KMS-11 (cell line): ENCODE measurements around the gene LSM3.
"Not testable (repeated sequence)": the region's sequence is repeated elsewhere in the genome, so short reads cannot be mapped to it uniquely, and the experiment has no call there.

Experiments
- H2AFZ ChIP-seq: fragments of 200-600 bp; sonication (generic); 2 replicates; pipeline ENCODE4 v1.6.1; 2016; ENCODE audit warnings: antibody characterized with exemption, mixed run types, low read depth
- H3K27ac ChIP-seq: fragments of 200-600 bp; sonication (generic); 2 replicates; pipeline ENCODE4 v1.6.1; 2016; ENCODE audit warnings: mild to moderate bottlenecking, mixed run types
- H3K27me3 ChIP-seq: fragments of 200-600 bp; sonication (generic); 2 replicates; pipeline ENCODE4 v1.6.1; 2017; ENCODE audit warnings: mild to moderate bottlenecking, low read depth, mixed run types, moderate library complexity; ENCODE audit not compliant: insufficient read depth
- H3K36me3 ChIP-seq: fragments of 200-600 bp; sonication (generic); 2 replicates; pipeline ENCODE4 v1.6.1; 2017; ENCODE audit warnings: mild to moderate bottlenecking, mixed run types; ENCODE audit not compliant: insufficient read depth
- H3K4me1 ChIP-seq: fragments of 200-600 bp; sonication (generic); 2 replicates; pipeline ENCODE4 v1.6.1; 2016; ENCODE audit warnings: mild to moderate bottlenecking, low read depth, mixed run types; ENCODE audit not compliant: poor library complexity, severe bottlenecking
- H3K4me2 ChIP-seq: fragments of 200-600 bp; sonication (generic); 2 replicates; pipeline ENCODE4 v1.7.0; 2016; ENCODE audit warnings: mild to moderate bottlenecking, mixed run types
- H3K4me3 ChIP-seq: fragments of 200-600 bp; sonication (generic); IDR thresholded peaks from 2 replicates; pipeline ENCODE4 v1.6.1; 2017; ENCODE audit warnings: low read depth, low read length, mixed read lengths; ENCODE audit not compliant: insufficient read depth
- H3K79me2 ChIP-seq: fragments of 200-600 bp; sonication (generic); 2 replicates; pipeline ENCODE4 v1.6.1; 2016; ENCODE audit warnings: low read depth, mixed run types; ENCODE audit not compliant: insufficient read depth
- H3K9ac ChIP-seq: fragments of 200-600 bp; sonication (generic); 2 replicates; pipeline ENCODE4 v1.6.1; 2016; ENCODE audit warnings: mild to moderate bottlenecking, mixed run types
- H4K20me1 ChIP-seq: fragments of 200-600 bp; sonication (generic); 2 replicates; pipeline ENCODE4 v1.6.1; 2016; ENCODE audit warnings: mild to moderate bottlenecking, mixed run types; ENCODE audit not compliant: insufficient read depth
- TF ChIP-seq, protein P1 (sequence below): fragments of 200-600 bp; sonication (generic); conservative IDR thresholded peaks from 2 replicates; pipeline ENCODE4 v1.6.1; 2017; ENCODE audit warnings: low read depth, mild to moderate bottlenecking, antibody characterized with exemption, low read length, moderate library complexity, mixed read lengths

The LSM3 gene

DNA sequence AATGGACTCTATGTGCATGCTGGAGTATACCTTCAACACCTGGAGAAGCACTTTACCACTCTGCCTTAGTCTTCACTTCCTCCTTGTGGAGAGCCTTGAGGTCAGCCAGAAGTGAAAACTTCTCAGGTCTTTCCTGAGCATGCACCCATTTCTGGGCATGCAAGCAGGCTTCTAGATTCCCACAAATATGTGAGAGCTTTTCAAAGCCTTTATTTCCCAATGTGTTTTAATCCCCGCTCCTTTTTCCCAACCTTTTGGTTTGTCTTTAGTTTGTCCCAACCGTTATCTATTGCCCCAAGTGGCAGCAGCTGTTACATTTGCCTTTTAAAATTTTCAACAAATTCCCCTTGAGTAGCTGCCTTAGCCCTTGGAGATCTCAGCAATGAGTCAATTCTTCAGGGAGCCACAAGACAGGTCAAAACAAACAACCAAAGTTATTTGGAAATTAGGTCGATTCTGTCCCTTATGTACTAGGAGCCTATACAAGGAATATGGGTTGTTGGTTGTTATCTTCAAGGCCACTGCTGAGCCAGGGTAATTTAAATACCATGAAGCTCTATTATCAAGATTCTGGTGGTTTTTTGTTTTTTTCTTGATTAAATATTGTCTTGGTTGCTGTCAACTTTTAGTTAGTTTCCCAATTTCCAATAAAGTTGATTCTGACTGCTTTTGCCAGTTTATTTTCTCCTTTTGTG, 44.4 kb downstream of the LSM3 start:
- Histone ChIP-seq H3K4me1 (no peaks in the 10 kb centered on the region), H3K27ac (no peak overlapping the region), H3K4me2 (no peak overlapping the region), H3K9ac (no peak overlapping the region), H2AFZ (no peak overlapping the region), H3K36me3 (no peaks in the 10 kb centered on the region), H3K79me2 (no peaks in the 10 kb centered on the region), H3K27me3 (no peaks in the 10 kb centered on the region), H3K4me3 (no peak overlapping the region), H4K20me1 (no peaks in the 10 kb centered on the region)
- TF ChIP-seq, protein P1, sequence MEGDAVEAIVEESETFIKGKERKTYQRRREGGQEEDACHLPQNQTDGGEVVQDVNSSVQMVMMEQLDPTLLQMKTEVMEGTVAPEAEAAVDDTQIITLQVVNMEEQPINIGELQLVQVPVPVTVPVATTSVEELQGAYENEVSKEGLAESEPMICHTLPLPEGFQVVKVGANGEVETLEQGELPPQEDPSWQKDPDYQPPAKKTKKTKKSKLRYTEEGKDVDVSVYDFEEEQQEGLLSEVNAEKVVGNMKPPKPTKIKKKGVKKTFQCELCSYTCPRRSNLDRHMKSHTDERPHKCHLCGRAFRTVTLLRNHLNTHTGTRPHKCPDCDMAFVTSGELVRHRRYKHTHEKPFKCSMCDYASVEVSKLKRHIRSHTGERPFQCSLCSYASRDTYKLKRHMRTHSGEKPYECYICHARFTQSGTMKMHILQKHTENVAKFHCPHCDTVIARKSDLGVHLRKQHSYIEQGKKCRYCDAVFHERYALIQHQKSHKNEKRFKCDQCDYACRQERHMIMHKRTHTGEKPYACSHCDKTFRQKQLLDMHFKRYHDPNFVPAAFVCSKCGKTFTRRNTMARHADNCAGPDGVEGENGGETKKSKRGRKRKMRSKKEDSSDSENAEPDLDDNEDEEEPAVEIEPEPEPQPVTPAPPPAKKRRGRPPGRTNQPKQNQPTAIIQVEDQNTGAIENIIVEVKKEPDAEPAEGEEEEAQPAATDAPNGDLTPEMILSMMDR, result no peak

DNA sequence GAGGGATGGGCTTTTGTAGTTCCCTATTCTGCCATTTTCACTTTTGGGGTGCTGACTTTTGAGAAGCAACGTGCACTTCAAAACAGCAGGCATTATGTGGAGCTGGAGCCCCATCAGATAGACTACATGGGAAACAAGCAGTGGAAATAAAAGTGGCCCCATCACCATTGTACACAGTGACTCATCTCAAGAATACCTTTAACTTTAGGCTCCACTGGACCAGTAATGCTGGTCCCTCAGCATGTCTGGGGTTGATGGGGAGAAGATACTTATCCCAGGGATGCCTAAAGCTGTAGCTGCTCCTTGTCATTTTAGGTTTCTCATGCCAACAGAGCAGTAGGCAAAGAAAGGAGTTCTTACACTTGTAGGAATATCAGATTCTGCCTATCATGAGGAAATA, 45.0 kb downstream of the LSM3 start:
- Histone ChIP-seq H3K27me3 (no peaks in the 10 kb centered on the region), H3K27ac (no peak overlapping the region), H3K79me2 (no peaks in the 10 kb centered on the region), H3K9ac (no peak overlapping the region), H3K4me2 (no peak overlapping the region), H3K36me3 (no peaks in the 10 kb centered on the region), H4K20me1 (no peaks in the 10 kb centered on the region), H3K4me3 (no peak overlapping the region), H2AFZ (no peak overlapping the region), H3K4me1 (no peaks in the 10 kb centered on the region)
- TF ChIP-seq, protein P1, result no peak

DNA sequence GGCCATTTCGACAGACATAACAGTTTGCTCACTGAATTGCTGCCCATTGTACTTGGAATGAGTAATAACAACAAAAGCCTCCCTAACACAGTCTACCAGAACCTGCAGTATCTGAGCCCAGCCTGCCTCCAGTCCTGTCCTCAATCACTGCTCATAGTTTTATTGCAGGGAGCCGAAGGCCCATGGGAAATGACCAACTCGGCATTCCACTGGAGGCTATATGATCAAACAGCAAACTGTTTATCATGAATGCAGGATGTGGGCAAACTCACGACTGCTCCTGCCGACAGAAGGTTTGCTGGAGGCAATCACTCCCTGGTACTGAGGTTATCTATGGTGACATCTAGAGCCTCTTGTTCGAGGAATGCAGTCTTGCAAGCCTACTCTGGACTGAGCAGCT, 46.3 kb downstream of the LSM3 start:
- no peak overlapping the region for H3K4me2 ChIP-seq
- no peak overlapping the region for H3K9ac ChIP-seq
- no peaks in the 10 kb centered on the region for H3K79me2 ChIP-seq
- TF ChIP-seq, protein P1, result no peak
- no peaks in the 10 kb centered on the region for H4K20me1 ChIP-seq
- H3K27me3 ChIP-seq, result no peaks in the 10 kb centered on the region
- no peak overlapping the region for H3K27ac ChIP-seq
- H3K4me3 ChIP-seq, result no peak overlapping the region
- no peaks in the 10 kb centered on the region for H3K36me3 ChIP-seq
- no peak overlapping the region for H2AFZ ChIP-seq
- H3K4me1 ChIP-seq, result no peaks in the 10 kb centered on the region

DNA sequence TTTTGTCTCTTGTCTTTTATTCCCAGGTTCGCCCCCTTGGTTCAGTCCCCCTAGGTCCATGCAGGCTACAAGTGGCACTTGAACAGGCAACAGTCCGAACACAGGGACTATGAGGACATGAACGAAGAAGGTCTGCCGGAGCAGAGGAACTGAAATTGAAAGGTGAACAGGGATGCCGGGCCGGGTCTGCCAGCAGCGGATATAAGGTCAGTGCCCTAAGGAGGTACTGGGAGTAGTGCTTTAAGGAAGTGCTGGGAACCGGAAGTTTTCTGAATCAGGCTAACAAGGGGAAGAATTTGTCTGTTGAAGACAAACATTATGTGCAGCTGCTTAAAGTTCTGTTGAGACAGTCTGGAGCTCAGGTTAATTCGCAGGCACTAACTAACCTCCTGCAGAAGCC, 46.8 kb downstream of the LSM3 start:
- no peaks in the 10 kb centered on the region for H3K36me3 ChIP-seq
- H3K79me2 ChIP-seq, result no peaks in the 10 kb centered on the region
- no peak overlapping the region for H3K4me3 ChIP-seq
- TF ChIP-seq, protein P1, result no peak
- H2AFZ ChIP-seq, result no peak overlapping the region
- no peak overlapping the region for H3K9ac ChIP-seq
- H3K4me2 ChIP-seq, result no peak overlapping the region
- H3K4me1 ChIP-seq, result no peaks in the 10 kb centered on the region
- H3K27me3 ChIP-seq, result no peaks in the 10 kb centered on the region
- no peaks in the 10 kb centered on the region for H4K20me1 ChIP-seq
- H3K27ac ChIP-seq, result no peak overlapping the region

DNA sequence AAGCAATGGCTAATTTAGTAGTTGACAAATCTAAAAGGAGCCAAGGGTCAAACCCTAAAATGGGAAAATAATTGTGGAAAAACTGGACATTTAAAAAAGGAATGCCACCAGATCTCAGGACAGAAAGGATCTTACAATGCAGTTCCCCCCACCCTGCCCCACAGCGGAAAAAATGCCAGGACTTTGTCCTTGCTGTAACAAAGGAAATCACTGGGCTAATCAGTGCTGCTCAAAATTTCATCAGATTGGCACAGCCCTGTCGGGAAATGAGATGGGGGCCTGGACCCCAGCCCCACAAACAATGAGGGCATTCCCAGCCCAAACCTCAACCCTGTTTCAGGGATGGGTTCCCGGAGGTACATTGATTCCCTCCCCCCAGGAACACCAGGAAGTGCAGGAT, 47.7 kb downstream of the LSM3 start:
- not testable (repeated sequence) for H3K36me3 ChIP-seq, H3K4me2 ChIP-seq, H3K9ac ChIP-seq, H4K20me1 ChIP-seq, H3K79me2 ChIP-seq, H2AFZ ChIP-seq, H3K27me3 ChIP-seq, H3K27ac ChIP-seq, H3K4me1 ChIP-seq, H3K4me3 ChIP-seq
